NCI-H2029 treated with DMSO at 0.1 percent for 48 hours (cell line): ENCODE data around the gene GP9.
"Not testable (repeated sequence)": the region's sequence is repeated elsewhere in the genome, so short reads cannot be mapped to it uniquely, and the experiment has no call there.

Experiments used
- DNase-seq: peaks from one replicate; lab custom pipeline; 2025; lab: John Stamatoyannopoulos, UW

Gene GP9

DNA sequence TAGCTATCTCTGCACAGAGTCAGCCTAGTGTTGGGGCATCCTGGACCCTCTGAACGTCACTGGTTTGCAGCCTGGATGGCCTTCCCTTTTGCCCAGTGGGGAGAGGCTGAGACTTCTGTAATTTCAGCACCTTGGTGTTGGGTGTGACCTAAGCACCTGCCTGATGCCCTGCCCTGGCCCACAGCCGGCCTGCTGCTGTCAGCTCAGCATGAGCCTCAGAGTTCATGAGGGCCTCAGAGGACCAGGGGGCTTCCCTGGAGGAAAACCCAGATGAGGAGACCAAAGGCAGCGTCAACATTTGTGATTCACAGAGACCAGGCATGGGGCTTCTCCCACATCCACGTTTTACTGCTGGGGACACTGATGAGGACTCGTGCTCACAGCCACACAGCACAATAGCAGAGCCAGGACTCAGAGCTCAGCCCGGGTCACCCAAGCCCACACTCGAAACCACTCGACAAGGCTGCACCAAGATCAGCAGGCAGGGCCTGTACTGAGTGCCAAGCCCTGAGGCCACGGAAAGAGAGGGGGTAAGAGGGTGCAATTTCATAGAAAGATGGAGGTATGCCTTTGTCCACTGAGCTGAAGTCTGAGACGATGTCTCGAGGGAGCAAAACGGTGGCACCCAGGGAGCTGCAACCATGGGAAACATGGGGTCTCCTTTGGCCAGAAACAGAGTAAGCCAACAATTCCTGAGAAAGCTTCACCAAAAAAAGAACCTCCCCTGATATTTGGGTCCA lies 9.9 kb upstream of the GP9 start:
- DNase-seq = no peak

DNA sequence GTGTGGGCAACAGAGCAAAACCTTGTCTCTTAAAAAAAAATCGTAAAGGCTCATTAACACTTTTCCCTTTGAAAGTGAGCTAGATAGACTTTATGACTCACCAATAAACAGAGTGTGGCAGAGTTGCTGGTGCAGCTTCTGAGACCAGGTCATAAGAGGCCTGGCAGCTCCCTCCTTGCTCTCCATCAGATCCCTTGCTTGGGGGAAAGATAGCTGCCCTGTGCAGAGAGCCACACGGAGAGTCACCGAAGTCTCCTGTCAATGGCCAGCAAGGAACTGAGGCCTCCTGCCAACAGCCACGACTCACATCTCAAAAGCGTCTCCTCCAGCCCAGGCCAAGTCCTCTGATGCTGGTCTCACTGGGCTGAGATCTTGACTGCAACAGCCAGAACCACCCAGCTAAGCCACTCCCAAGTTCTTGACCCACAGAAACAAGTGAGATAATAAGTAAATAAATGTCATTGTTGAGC lies 8.7 kb upstream of the GP9 start:
- DNase-seq = no peak

DNA sequence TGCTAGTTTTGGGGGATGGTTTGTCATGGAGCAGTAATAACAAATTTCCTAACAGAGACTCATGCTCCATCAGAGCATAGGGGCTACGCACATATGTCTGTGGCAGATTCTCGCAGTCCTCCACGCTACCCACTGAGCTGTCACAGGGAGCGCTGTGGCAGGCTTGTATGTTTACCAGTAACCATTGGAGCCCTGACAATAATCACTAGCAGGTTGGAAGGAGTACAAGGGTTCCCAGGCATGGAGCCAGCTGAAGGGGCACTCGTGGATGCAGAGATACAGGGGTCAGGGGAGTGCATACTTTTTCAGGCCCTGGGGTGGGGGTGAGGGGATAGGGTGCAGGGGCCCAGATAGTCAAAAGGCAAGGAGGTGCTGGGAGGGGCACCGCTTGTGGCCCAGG lies 7.9 kb upstream of the GP9 start:
- DNase-seq = peak; percentile 35

DNA sequence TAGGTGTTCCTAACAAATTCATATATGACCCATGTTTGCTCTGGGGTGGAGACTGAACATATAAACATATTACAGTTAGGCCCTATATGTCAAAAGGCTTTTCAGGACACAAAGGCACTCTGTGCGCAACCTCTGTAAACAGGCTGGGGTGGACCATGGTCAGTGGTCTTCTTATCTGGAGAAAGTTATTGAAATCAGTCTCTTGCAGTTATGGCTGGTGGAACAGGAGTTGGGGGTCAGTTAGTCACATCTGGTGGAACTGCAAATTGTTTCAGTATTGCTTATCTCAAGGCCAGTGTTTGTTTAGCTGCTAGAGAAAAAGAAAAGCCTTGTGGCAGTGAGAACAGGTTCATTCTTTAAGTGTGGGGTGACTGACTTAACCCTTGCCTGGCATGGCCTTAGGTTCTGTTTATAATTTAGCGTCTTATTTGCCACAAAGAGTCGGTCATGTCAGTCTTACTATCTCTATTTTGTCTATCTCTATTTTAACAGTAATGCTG lies 5.9 kb upstream of the GP9 start:
- peak; percentile 59 for DNase-seq

DNA sequence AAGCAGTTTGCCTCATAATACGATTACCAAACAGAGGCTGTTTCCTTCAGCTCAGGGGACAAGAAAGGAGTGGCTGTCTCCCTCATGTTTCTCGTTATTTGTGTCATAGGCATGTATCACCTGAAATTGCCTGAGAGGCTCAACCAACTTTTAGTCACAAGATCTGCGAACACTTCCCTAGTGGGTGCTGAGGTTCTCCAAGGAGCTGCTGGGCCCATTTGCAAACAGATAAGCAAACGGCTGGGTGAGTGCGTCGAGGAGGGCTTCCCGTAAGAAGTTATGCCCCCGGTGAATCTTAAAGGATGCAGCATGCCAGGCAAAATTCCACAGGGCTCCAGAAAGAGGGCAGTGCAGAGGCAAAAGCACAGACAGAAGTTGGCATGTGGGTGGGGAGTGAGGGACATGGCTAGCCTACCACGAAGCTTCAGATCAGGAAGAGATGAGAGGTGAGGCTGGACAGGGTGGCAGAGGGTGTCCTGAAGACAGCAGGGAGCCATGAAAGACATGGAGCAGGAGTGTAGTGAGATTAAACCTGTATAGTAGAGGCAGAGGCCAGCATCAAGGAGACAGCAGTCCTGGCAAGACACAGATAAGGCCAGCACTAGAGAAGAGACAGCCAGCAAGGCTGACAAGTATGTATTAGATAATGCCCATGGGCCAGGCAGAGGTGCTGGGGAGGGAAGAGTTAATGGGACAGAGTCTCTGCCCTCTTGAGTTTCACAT lies 4.0 kb upstream of the GP9 start:
- no peak for DNase-seq

DNA sequence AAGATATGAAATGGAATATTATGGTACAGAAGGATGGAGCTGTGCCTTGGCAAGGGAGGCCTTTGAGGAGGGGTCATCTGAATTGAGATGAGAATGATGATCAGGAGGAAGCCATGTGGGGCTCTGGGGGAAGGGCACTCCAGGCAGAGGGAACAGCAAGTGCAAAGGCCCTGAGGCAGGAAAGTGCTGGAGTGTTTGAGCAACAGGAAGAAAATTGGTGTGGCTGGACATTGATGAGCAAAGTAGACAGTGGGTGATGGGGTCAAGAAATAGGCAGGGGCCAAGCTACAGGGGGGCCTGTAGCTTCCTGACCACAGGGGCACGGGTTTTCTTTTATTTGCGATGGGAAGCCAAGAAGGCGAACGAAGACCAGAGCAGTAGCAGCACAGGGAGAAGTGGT lies 3.3 kb upstream of the GP9 start:
- DNase-seq = no peak

DNA sequence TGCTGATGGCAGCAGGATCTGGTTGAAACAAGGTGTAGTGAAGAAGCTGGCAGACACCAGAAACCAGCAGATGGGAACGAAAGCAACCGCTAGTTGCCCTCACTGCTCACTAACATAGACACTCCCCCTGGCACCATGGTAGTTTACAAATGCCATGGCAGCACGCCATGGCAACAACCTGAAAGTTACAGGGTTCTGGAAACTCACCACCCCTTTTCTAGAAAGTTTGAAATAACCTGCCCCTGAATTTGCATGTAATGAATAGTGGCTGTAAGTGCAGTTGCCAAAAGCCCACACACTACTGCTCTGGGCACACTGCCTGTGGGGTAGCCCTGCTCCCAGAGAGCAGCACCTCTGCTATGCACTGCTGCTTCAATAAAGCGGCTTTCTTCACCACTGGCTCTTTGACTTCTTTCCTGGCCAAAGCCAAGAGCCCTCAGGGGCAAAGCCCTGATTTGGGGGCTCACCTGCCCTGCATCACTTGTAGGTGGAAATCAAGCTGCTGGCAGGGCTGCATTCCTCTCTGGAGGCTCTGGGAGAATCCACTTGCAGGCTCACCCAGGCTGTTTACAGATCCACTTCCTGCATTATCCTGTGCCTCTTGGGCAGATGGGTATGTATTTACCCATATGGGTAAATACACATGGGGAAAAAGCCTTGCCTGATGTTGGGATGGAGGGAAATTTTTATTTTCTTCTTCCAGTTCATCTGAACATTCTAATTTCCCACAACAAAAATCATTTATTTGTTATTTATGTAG lies 2.0 kb upstream of the GP9 start:
- DNase-seq = peak; percentile 40

DNA sequence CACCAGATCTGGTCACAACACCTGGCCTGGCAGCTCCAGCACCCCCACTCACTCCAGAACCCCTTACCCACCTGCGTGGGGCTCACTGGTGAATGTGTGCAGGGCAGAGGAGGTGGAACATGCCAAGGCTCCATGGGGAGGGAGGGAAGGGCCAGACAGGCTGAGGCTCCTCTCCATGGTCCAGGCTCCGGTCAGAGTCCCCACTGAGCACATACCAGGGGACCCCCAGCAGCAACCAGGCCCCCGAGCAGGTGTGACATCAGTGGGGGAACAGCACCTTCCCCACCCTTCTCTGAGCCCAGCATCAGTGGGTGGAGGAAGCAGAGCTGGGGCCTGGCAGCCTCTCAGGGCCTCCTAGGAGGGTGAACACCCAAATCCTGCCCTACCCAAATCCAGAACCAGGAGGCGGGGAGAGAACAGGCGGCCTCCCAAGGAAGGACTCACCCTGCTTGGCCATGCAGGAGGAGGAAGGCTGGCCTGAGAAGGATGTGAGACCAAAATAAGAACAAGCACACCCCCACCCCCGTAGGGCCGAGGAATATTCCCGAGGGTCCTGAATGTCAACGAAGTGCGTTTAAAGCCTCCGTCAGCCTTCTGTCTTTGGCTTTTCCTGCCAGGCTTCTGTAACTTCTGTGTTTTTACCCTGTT lies 1.1 kb upstream of the GP9 start:
- DNase-seq = no peak

DNA sequence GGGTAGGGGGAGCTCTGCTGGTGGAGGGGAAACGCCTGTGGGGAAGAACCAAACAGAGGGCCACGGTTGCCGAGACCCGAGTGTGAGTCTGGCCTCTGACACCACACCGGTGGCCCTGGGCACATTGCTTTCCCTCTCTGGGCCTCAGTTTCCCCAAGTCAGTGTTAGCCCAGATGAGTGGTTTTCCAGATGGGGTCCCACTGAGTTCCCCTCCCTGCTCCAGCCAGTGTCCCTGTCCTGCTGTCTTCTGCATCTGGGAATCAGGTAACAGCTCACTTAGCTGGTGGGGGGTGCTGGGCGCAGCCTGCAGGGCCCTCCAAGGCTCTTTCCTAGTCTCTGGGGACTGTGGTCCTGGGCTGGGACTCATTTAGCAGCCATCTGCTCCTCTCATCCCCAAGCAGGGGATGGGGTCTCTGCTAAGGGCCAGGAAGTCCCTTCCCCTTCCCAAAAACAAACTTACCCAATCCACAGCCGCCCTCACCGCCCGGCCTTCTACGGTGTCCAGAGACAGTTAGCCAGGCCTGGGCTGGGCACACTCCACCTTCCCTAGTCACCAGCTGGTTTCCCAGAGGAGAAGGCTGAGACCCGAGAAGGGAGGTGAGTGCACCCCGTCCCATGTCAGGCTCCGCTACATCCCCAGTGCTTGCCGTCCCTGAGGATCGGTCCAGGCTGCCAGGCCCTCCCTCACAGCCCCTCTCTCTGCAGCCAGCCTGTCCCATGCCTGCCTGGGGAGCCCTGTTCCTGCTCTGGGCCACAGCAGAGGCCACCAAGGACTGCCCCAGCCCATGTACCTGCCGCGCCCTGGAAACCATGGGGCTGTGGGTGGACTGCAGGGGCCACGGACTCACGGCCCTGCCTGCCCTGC lies 676 bp downstream of the GP9 start:
- no peak for DNase-seq

DNA sequence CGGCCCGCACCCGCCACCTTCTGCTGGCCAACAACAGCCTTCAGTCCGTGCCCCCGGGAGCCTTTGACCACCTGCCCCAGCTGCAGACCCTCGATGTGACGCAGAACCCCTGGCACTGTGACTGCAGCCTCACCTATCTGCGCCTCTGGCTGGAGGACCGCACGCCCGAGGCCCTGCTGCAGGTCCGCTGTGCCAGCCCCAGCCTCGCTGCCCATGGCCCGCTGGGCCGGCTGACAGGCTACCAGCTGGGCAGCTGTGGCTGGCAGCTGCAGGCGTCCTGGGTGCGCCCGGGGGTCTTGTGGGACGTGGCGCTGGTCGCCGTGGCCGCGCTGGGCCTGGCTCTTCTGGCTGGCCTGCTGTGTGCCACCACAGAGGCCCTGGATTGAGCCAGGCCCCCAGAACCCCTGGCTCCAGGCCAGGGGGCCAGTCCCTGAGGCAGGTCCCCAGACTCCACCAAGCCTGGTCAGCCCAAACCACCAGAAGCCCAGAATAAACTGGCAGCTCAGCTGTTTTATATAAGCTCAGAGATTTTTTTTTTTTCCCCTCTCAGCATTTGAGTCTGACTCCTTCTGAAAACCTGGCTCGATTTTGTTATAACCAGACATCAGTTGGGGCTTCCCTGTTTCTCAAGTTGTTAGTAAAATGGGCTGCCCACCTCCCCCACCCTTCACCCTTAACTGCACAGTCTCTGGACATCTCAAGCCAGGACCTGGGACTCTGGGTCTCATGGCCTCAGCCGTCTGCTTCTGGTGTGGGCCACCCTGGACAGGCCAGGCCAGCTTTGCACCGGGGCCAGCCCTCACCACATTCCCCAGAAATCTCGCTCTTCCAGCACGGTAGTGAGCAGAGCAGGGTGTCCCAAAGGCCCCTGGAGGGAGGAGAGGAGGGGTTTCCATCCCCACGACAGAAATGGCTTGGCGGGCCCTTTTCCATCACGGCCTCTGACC lies 1.6 kb downstream of the GP9 start:
- no peak for DNase-seq

DNA sequence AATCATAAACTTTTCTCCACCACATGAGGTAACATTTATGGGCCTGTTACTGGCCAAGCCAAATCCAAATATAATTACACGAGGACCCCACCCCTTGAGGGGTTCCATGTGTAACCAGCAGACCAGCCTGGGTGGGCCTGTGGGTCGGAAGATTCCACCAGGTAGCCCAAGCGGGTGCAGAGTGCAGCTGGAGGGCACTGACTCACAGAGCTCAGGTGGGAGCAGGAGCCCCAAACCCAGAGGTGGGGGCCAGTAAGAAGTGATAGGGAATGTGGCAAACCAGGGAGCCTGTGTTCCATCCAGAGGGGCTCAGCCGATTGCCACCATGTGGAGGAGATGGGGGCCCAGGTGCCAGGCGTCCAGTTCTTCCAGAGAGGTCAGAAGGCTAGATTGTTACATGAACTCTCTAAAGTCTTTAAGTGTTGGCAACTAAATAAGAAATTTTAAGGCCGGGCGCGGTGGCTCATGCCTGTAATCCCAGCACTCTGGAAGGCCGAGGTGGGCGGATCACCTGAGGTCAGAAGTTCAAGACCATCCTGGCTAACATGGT lies 2.6 kb downstream of the GP9 start:
- DNase-seq = no peak

DNA sequence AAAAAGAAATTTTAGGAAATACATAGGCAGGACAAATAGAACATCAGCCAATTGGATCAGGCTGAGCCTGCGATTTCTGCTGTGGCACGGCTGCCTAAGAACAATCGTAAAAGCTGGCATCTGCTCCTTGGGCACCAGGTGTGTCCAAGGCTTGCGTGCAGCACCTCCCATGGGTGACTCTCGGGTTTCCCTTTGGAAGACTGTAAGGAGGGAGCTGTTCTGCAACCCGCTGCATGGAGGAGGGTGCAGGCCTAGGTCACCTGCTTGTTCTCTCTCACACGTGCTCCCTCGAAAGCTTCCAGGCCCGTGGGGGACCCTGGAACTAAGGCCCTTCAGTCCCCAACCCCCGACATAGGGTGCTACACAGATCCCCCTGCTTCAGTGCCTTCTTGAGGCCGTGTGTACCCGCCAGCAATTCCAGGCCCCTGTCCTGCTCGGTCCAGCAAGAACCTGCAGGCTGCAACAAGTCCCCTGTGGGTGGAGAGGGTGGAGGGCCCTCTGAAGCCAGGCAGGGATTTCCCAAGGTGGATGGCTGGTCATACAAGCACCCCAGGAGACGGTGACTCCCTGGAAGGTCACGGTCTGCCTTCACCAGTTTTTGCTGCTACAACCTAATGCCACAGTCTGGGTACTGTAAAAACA lies 3.4 kb downstream of the GP9 start:
- DNase-seq = peak; percentile 34

DNA sequence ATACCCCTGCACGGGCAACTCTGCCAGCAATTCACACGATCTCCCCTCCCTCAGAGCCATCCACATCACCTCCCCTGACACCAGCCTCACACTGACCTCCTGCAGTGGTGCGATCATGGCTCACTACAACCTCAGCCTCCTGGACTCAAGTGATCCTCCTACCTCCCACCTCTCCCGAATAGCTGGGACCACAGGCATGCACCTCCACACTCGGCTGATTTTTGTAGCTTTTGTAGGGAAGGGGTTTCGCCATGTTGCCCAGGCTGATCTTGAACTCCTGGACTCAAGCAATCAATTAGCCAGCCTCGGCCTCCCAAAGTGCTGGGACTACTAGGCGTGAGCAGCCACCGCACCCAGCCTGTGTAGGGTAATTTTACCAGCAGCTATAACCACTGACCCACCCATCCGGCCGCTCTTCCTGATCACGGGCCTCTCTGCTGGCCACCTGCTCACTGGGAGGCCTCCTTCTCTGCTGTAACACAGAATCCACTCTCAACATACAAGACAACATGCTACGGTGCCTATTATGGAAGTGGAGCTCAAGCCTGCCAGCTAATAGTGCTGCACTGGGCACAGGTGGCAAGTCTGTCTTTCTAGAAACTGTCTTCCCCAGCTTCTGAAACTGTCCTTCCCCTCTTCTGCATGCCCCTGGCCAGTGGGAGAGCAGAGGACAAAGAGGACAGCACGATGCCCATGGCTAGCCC lies 4.6 kb downstream of the GP9 start:
- DNase-seq = no peak

DNA sequence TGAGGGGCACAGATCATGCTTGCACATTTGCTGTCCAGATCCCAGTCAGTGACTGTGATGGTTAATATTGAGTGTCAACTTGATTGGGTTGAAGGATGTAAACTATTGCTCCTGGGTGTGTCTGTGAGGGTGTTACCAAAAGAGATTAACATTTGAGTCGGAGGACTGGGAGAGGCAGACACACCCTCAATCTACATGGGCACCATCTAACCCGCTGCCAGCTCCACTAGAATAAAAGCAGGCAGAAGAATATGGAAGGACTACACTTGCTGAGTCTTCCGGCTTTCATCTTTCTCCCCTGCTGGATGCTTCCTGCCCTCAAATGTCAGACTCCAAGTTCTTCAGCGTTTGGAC lies 5.1 kb downstream of the GP9 start:
- no peak for DNase-seq

DNA sequence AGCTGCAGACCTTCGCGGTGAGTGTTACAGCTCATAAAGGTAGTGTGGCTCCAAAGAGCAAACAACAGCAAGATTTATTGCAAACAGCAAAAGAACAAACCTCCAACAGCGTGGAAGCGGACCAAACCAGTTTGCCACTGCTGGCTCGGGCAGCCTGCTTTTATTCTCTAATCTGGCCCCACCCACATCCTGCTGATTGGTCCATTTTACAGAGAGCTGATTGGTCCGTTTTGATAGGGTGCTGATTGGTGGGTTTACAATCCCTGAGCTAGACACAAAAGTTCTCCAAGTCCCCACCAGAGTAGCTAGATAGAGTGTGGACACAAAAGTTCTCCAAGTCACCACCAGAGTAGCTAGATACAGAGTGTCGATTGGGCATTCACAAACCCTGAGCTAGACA lies 7.1 kb downstream of the GP9 start:
- DNase-seq = not testable (repeated sequence)

DNA sequence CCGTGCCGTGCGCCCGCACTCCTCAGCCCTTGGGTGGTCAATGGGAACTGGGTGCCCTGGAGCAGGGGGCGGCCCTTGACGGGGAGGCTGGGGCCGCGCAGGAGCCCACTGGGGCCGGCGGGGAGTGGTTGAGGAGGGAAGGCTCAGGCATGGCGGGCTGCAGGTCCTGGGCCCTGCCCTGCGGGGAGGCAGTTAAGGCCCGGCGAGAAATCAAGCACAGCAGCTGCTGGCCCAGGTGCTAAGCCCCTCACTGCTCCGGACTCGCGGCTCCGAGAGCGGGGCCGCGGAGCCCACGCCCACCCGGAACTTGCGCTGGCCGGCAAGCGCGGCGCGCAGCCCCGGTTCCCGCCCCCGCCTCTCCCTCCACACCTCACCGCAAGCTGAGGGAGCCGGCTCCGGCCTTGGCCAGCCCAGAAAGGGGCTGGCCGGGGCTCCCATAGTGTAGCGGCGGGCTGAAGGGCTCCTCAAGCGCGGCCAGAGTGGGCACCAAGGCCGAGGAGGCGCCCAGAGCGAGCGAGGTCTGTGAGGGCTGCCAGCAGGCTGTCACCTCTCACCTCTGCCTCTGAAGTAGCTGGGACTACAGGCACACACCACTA lies 7.8 kb downstream of the GP9 start:
- DNase-seq = no peak

DNA sequence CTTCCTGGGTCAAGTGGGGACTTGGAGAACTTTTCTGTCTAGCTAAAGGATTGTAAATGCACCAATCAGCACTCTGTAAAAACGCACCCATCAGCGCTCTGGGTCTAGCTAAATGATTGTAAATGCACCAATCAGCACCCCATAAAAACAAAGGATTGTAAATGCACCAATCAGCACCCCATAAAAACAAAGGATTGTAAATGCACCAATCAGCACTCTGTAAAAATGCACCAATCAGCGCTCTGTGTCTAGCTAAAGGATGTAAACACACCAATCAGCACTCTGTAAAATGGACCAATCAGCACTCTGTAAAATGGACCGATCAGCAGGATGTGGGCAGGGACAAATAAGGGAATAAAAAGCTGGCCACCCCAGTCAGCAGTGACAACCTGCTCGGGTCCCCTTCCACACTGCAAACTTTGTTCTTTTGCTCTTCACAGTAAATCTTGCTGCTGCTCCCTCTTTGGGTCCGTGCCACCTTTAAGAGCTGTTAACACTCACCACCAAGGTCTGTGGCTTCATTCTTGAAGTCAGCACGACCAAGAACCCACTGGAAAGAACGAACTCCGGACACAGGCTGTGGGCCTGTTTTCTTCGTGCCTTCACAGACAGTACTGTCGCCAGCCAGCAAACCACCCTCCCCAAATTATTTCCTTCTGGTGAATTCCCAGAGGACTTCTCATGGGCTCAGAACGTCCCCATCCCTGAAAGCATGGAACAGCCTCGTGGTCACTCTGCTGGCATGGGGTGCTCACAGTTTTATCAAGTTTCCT lies 8.9 kb downstream of the GP9 start:
- not testable (repeated sequence) for DNase-seq
